Stimulated activated CD8-positive, alpha-beta memory T cell treated with anti-CD3 and anti-CD28 coated beads, Interleukin-15, amount 100 ng/mL, for 24 hours (primary cell): ENCODE results near the gene IP6K1.
"Not testable (repeated sequence)": the region's sequence is repeated elsewhere in the genome, so short reads cannot be mapped to it uniquely, and the experiment has no call there.

ENCODE experiments used
- DNase-seq: peaks from one replicate; pipeline ENCODE4 v3.0.0-alpha.2; 2020; ENCODE audit warnings: low read depth

IP6K1 gene

DNA sequence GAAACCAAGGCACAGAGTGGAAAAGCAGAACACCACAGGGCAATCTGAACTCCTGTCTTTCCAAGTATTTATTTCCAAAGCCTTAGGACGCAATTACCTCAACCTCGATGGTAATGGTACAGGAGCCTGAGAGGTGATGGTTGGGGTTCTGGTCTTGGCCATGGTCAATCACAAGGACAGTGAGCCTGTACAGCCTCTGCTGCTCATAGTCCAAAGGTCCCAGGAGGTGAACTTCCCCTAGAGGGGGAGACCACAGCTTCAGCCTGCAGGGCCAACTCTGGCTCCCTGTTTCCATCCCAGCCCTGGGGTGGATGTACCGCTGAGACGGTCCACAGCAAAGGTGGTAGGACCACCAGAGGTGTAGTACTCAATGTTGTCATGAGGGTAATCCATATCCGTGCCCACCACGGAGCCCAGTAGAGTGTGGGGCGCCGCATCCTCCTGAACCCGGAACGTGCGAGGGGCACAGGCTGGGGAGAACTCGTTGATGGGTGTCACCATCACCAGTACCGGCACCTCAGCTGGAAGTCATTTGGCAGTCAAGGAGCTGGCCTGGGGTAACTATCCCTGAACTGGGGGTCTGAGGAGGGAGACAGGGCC is 7.2 kb upstream of the IP6K1 start:
- no peak for DNase-seq

GRCh38 chr3:49792371-49793150 is 6.2 kb upstream of the IP6K1 start:
- no peak for DNase-seq

DNA sequence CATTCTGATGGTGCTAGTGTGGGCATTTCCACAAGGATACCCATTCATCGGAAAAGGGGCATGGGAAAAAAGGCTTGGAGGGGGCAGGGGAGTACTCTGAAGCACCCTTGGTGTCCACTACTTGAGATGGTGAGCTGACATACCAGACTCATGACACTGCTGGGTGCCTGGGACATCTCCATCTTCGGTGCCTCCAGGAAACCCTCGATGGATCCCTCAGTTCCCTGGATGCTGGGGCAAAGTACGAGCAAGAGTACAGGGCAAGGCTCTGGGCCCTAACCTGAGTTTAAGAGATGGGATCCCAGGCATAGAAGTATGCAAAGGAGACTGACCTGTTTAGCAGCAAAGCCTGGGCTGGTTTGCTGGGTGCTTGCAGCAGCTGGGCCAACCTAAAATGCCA is 5.2 kb upstream of the IP6K1 start:
- DNase-seq, result no peak

GRCh38 chr3:49790626-49791411 is 4.5 kb upstream of the IP6K1 start:
- DNase-seq, result no peak

- DNase-seq, result no peak
Measured at GRCh38 chr3:49788056-49788455, 1.7 kb upstream of the IP6K1 start.

- DNase-seq, result no peak
Measured at GRCh38 chr3:49787536-49787935, 1.2 kb upstream of the IP6K1 start.

DNA sequence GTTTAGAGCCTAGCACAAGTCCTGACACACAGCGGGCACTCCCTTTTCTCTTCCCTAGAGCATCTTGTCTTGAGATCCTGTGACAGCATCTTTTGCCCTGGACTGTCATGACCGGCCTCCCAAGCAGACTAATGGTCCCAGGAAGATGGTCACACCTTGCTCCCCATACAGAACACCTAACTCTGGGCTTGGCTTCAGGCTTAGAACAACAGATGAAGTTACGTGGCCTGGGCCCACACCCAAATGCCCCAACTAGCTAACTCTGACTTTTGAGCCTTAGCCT is 781 bp upstream of the IP6K1 start:
- no peak for DNase-seq

DNA sequence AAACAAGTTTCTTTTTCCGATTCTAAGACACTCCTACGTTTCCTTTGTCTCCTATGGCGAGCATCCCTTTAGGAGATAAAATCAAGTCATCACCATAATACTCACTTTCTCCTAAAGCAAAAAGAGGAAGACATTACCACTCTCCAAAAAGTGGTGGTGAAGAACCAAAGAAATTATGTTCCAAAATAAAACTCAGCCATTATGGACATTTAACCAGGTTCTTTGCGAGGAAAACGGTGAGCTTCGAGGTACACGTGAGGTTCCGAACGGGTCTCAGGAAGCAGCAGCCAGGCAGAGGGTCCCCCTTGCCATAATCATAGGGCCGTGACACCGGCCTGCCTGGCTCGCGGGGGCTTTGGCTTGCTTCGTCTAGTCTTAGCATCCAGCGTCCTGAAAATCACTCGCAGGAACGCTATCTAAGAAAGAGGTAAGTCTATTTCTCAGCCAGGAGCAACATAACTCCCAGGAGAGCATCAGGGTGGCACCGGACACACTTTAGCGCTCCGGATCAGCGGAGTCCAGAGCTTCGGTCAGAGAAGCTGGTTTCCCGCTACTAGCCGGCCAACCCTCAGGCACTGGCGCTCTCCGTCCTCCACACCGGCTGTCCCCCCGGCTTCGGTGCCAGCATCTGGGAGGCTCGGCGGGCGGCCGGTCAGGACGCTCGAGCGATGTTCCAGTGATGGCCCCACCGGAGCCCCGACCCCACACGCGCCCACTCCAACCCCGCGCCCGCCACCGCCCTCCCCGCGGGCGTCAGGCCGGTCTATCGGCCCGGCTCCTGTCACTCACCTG is 581 bp downstream of the IP6K1 start:
- no peak for DNase-seq

GRCh38 chr3:49782277-49782676 is 4.1 kb downstream of the IP6K1 start:
- DNase-seq, result not testable (repeated sequence)

GRCh38 chr3:49781415-49782199 is 4.7 kb downstream of the IP6K1 start:
- no peak for DNase-seq

DNA sequence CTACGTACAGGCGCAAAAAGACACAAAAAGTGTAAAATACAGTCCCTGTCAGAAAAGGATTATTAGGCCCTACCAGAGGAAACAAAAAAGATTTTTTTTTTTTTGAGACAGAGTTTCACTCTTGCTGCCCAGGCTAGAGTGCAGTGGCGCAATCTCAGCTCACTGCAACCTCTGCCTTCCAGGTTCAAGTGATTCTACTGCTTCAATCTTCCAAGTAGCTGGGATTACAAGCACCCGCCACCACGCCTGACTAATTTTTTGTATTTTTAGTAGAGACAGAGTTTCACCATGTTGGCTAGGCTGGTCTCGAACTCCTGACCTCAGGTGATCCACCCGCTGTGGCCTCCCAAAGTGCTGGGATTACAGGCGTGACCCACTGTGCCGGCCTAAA is 5.4 kb downstream of the IP6K1 start:
- DNase-seq, result not testable (repeated sequence)

- no peak for DNase-seq
Measured at GRCh38 chr3:49780080-49780974, 6.0 kb downstream of the IP6K1 start.

GRCh38 chr3:49779358-49780079 is 6.8 kb downstream of the IP6K1 start:
- DNase-seq, result no peak

DNA sequence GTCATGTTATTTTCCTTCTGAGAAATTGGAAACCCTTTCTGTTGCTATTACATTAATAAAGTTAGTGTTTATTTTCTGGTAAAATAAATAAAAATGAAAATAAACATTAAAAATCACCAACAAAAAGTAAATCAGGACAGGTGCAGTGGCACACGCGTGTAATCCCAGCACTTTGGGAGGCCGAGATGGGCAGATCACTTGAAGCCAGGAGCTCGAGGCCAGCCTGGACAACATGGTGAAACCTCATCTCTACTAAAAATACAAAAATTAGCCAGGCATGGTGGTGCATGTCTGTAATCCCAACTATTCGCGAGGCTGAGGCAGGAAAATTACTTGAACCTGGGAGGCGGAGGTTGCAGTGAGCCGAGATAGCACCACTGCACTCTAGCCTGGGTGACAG is 10.2 kb downstream of the IP6K1 start:
- DNase-seq, result not testable (repeated sequence)

DNA sequence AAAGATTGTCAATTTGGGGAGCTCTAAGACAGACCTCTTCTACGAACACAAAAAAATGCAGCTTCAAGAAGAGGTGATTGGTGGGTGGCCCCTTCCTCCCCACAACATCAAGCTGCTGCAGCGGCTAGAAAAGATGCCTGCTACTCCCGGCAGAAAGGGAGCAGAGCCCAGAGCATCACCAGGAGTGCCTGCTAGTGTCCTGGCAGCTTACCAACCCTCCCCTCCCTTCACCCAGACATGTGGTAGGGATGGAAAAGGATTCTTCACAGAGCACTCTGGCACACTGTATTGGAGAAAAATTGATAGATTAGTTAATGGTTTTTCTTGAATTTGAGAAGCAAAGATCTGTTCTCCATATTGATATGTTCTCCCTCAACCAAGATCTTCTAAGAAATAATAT is 10.8 kb downstream of the IP6K1 start:
- DNase-seq, result no peak

DNA sequence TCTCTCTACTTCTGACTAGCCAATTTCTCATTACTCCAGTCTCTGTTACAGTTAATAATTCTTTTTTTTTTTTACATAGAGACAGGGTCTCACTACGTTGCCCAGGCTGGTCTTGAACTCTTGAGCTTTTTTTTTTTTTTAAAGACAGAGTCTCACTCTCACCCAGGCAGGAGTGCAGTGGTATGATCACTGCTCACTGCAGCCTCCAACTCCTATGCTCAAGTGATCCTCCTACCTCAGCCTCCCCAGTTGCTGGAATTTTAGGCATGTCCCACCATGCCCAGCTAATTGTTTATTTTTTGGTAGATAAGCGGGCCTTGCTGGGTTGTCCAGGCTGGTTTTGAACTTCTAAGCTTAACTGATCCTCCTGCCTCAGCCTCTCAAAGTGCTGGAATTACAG is 13.6 kb downstream of the IP6K1 start:
- DNase-seq, result no peak

GRCh38 chr3:49771340-49771938 is 14.9 kb downstream of the IP6K1 start:
- no peak for DNase-seq

GRCh38 chr3:49769926-49770325 is 16.4 kb downstream of the IP6K1 start:
- DNase-seq, result no peak

DNA sequence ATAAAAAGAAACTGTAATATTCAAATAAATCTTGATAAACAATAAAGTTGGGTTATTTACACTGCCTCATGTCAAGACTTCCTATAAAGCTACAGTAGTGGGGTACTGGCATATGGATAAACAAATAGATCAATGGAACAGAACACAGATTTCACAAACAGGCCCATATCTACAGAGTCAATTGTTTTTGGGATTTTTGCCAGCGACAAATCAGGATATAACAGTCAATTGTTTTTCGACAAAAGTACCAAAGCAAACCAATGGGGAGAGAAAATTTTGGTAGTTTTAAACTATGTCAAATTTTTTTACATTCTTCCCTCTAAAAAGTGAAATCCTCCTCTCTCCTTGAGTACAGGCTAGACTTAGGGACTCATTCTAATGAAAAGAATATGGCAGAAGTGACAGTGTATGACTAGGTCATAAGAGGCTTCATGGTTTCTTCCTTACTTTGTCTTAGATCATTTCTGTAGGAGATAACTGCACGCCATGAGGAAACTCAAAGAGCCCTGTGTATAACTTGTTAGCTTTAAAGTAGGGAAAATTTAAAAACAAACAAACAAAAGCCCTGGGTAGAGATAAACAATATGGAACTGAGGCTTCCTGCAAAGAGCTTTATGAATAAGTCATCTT is 16.9 kb downstream of the IP6K1 start:
- no peak for DNase-seq
